HG03064 (cell line): ENCODE data around the gene RTCA.
"Not testable (repeated sequence)": the region's sequence is repeated elsewhere in the genome, so short reads cannot be mapped to it uniquely, and the experiment has no call there.

Experiments
- ATAC-seq: cut with Tn5 transposase; IDR thresholded peaks from one replicate; pipeline ENCODE4 v1.9.1; 2021; ENCODE audit warnings: low read depth; ENCODE audit not compliant: unreplicated experiment

Gene RTCA

GRCh38 chr1:100304921-100305320 is 38.9 kb downstream of the RTCA start:
- ATAC-seq, result no peak

GRCh38 chr1:100305954-100306353 is 39.9 kb downstream of the RTCA start:
- no peak for ATAC-seq

- no peak for ATAC-seq
Observed at GRCh38 chr1:100306735-100307313, 40.8 kb downstream of the RTCA start.

GRCh38 chr1:100308777-100309176 is 42.8 kb downstream of the RTCA start:
- ATAC-seq, result no peak

- no peak for ATAC-seq
Observed at GRCh38 chr1:100309863-100310262, 43.8 kb downstream of the RTCA start.

- no peak for ATAC-seq
Observed at GRCh38 chr1:100313382-100313781, 47.4 kb downstream of the RTCA start.

- ATAC-seq, result no peak
Observed at GRCh38 chr1:100316622-100317021, 50.6 kb downstream of the RTCA start.

GRCh38 chr1:100320311-100321099 is 54.5 kb downstream of the RTCA start:
- no peak for ATAC-seq

GRCh38 chr1:100321100-100321493 is 55.1 kb downstream of the RTCA start:
- no peak for ATAC-seq

- no peak for ATAC-seq
Observed at GRCh38 chr1:100321506-100321905, 55.5 kb downstream of the RTCA start.

GRCh38 chr1:100322436-100323211 is 56.6 kb downstream of the RTCA start:
- ATAC-seq, result no peak

GRCh38 chr1:100323419-100324106 is 57.5 kb downstream of the RTCA start:
- no peak for ATAC-seq

- no peak for ATAC-seq
Observed at GRCh38 chr1:100325415-100326324, 59.7 kb downstream of the RTCA start.

- ATAC-seq, result not testable (repeated sequence)
Observed at GRCh38 chr1:100326325-100326670, 60.3 kb downstream of the RTCA start.

GRCh38 chr1:100328133-100328532 is 62.1 kb downstream of the RTCA start:
- ATAC-seq, result no peak

GRCh38 chr1:100331146-100331545 is 65.1 kb downstream of the RTCA start:
- not testable (repeated sequence) for ATAC-seq

- no peak for ATAC-seq
Observed at GRCh38 chr1:100332331-100332730, 66.3 kb downstream of the RTCA start.

GRCh38 chr1:100335436-100335835 is 69.4 kb downstream of the RTCA start:
- no peak for ATAC-seq

GRCh38 chr1:100337878-100338277 is 71.9 kb downstream of the RTCA start:
- not testable (repeated sequence) for ATAC-seq

- not testable (repeated sequence) for ATAC-seq
Observed at GRCh38 chr1:100339735-100340134, 73.7 kb downstream of the RTCA start.
